Naive B cell (primary cell): Measurements from ENCODE around the gene NSD1. TPM values are rescaled to one million over a fixed set of nuclear protein-coding genes. Genes with fewer than 3 reads are reported as not detected.
A peak's percentile ranks its signal among the peaks of the same experiment; 100 is the strongest.

ENCODE experiments used
- ATAC-seq, 2 donors: fragments of 150-1000 bp; cut with Tn5 transposase; 2 replicates each; pipeline ENCODE4 v1.10.0; 2021; ENCODE audit warnings: low read depth in 2 of 2, mild to moderate bottlenecking in 2 of 2, moderate library complexity in 2 of 2
- DNase-seq: peaks from one replicate; pipeline ENCODE4 v3.0.0; 2022
- H3K27ac Mint-ChIP-seq, 6 donors: one replicate each; pipeline ENCODE4 v1.8.0; 2020 to 2022; ENCODE audit warnings: mild to moderate bottlenecking in 6 of 6, mixed read lengths in 6 of 6, moderate library complexity in 5 of 6, inconsistent platforms in 2 of 6
- H3K27me3 Mint-ChIP-seq, 3 donors: one replicate each; pipeline ENCODE4 v1.8.0; 2021 to 2022; ENCODE audit warnings: mixed read lengths in 3 of 3, mild to moderate bottlenecking in 1 of 3
- H3K36me3 Mint-ChIP-seq, 2 donors: one replicate each; pipeline ENCODE4 v1.8.0; 2020 to 2022; ENCODE audit warnings: mixed read lengths in 2 of 2, inconsistent platforms in 1 of 2, mild to moderate bottlenecking in 1 of 2
- H3K4me1 Mint-ChIP-seq, 3 donors: one replicate each; pipeline ENCODE4 v1.8.0; 2020 to 2022; ENCODE audit warnings: mixed read lengths in 3 of 3, inconsistent platforms in 1 of 3, mild to moderate bottlenecking in 1 of 3, moderate library complexity in 1 of 3
- H3K4me3 Mint-ChIP-seq, 8 donors: one replicate each; pipeline ENCODE4 v1.8.0; 2020 to 2022; ENCODE audit warnings: mild to moderate bottlenecking in 8 of 8, mixed read lengths in 8 of 8, moderate library complexity in 8 of 8, inconsistent platforms in 2 of 8
- H3K9me3 Mint-ChIP-seq, 7 donors: one replicate each; pipeline ENCODE4 v1.8.0; 2020 to 2022; ENCODE audit warnings: mixed read lengths in 7 of 7, mild to moderate bottlenecking in 5 of 7, inconsistent platforms in 2 of 7, moderate library complexity in 1 of 7
- polyA plus RNA-seq, 6 donors: library from polyadenylated mRNA; unstranded; fragments of 300-500 nt; fragmentation: Illumina TruSeq; gene quantifications; one replicate each; pipeline ENCODE4 v1.2.3, GENCODE V29; 2021; ENCODE audit warnings: low read depth in 6 of 6

NSD1 gene
- polyA plus RNA-seq, 6 donors from 2014 or later: 32.4 to 87.7 (median 46.1) TPM

- no peak for DNase-seq
- H3K4me3 Mint-ChIP-seq: no peak overlapping the region
- H3K27me3 Mint-ChIP-seq: no peaks in the 10 kb centered on the region
- H3K9me3 Mint-ChIP-seq: no peaks in the 10 kb centered on the region
- no peaks in the 10 kb centered on the region for H3K36me3 Mint-ChIP-seq
- peaks cover 30 to 53% (median 41%) of the 10 kb centered on the region in 3 donors for H3K4me1 Mint-ChIP-seq
- peak overlapping the region in 3 of 6 donors; percentile 53 to 73 (median 66) for H3K27ac Mint-ChIP-seq
- no peak for ATAC-seq
These were observed 5.0 kb upstream of the NSD1 start for GRCh38 chr5:177128551-177128981.

GRCh38 chr5:177130211-177131018, 3.2 kb upstream of the NSD1 start:
- H3K36me3 Mint-ChIP-seq: peaks cover 2 to 3% of the 10 kb centered on the region in 2 donors
- H3K9me3 Mint-ChIP-seq: no peaks in the 10 kb centered on the region
- peak overlapping the region in 3 of 6 donors; percentile 56 to 83 (median 77) for H3K27ac Mint-ChIP-seq
- no peaks in the 10 kb centered on the region for H3K27me3 Mint-ChIP-seq
- H3K4me1 Mint-ChIP-seq: peaks cover 18 to 44% (median 33%) of the 10 kb centered on the region in 3 donors
- ATAC-seq: no peak
- DNase-seq: no peak
- H3K4me3 Mint-ChIP-seq: peak overlapping the region in 5 of 8 donors; percentile 37 to 73 (median 69)

- H3K4me1 Mint-ChIP-seq: peaks cover 21 to 46% (median 36%) of the 10 kb centered on the region in 3 donors
- H3K27ac Mint-ChIP-seq: peak overlapping the region in 4 of 6 donors; percentile 56 to 88 (median 80)
These were observed 2.6 kb upstream of the NSD1 start for GRCh38 chr5:177131019-177131320.

GRCh38 chr5:177131352-177132135, 2.0 kb upstream of the NSD1 start:
- Mint-ChIP-seq H3K4me3 (peak overlapping the region; percentile 43 to 88 (median 74)), H3K36me3 (peaks cover 6 to 8% of the 10 kb centered on the region in 2 donors), H3K27me3 (no peaks in the 10 kb centered on the region), H3K4me1 (peaks cover 21 to 44% (median 38%) of the 10 kb centered on the region in 3 donors), H3K27ac (peak overlapping the region; percentile 63 to 94 (median 86)), H3K9me3 (no peaks in the 10 kb centered on the region)
- DNase-seq: no peak
- ATAC-seq: no peak

More at GRCh38 chr5:177131019-177131320, 2.6 kb upstream of the NSD1 start:
- Mint-ChIP-seq H3K27me3 (no peaks in the 10 kb centered on the region), H3K36me3 (peaks cover 6 to 8% of the 10 kb centered on the region in 2 donors), H3K4me3 (peak overlapping the region in 6 of 8 donors; percentile 48 to 83 (median 72)), H3K9me3 (no peaks in the 10 kb centered on the region)
- ATAC-seq (no peak), DNase-seq (no peak)

- Mint-ChIP-seq H3K36me3 (peaks cover 6 to 8% of the 10 kb centered on the region in 2 donors), H3K27me3 (no peaks in the 10 kb centered on the region), H3K27ac (peak overlapping the region in 3 of 6 donors; percentile 84 to 92 (median 86)), H3K9me3 (no peaks in the 10 kb centered on the region), H3K4me3 (peak overlapping the region; percentile 66 to 88 (median 82)), H3K4me1 (peaks cover 24 to 49% (median 43%) of the 10 kb centered on the region in 3 donors)
- DNase-seq (no peak), ATAC-seq (peak; percentile 44 to 48)
These were observed 1.2 kb upstream of the NSD1 start for GRCh38 chr5:177132136-177133095.

GRCh38 chr5:177133853-177134696, 502 bp downstream of the NSD1 start:
- H3K4me3 Mint-ChIP-seq: peak overlapping the region; percentile 79 to 93 (median 88)
- H3K36me3 Mint-ChIP-seq: peaks cover 6 to 8% of the 10 kb centered on the region in 2 donors
- ATAC-seq (peak; percentile 6 to 17), DNase-seq (peak; percentile 59)
- H3K27ac Mint-ChIP-seq: peak overlapping the region in 5 of 6 donors; percentile 44 to 90 (median 85)
- peaks cover 22 to 44% (median 33%) of the 10 kb centered on the region in 3 donors for H3K4me1 Mint-ChIP-seq
- H3K27me3 Mint-ChIP-seq: no peaks in the 10 kb centered on the region
- H3K9me3 Mint-ChIP-seq: no peaks in the 10 kb centered on the region

- Mint-ChIP-seq H3K4me1 (peaks cover 16 to 40% (median 30%) of the 10 kb centered on the region in 3 donors), H3K36me3 (peaks cover 6 to 8% of the 10 kb centered on the region in 2 donors), H3K27me3 (no peaks in the 10 kb centered on the region), H3K9me3 (no peaks in the 10 kb centered on the region), H3K4me3 (peak overlapping the region; percentile 79 to 93 (median 88)), H3K27ac (peak overlapping the region in 5 of 6 donors; percentile 44 to 90 (median 85))
- no peak for ATAC-seq
- no peak for DNase-seq
These were observed 1.2 kb downstream of the NSD1 start for GRCh38 chr5:177134697-177135225.

- H3K27ac Mint-ChIP-seq: peak overlapping the region in 3 of 6 donors; percentile 29 to 69 (median 43)
- peaks cover 14 to 24% of the 10 kb centered on the region in 2 donors for H3K36me3 Mint-ChIP-seq
These were observed 6.7 kb downstream of the NSD1 start for GRCh38 chr5:177140312-177140711.

GRCh38 chr5:177141496-177141895, 7.9 kb downstream of the NSD1 start:
- DNase-seq (no peak), ATAC-seq (no peak)
- Mint-ChIP-seq H3K27ac (peak overlapping the region in 2 of 6 donors; percentile 25 to 77), H3K27me3 (no peaks in the 10 kb centered on the region), H3K36me3 (peaks cover 10 to 18% of the 10 kb centered on the region in 2 donors), H3K9me3 (no peaks in the 10 kb centered on the region), H3K4me1 (peaks cover 28 to 58% (median 47%) of the 10 kb centered on the region in 3 donors), H3K4me3 (peak overlapping the region in 1 of 8 donors; percentile 16)

More at GRCh38 chr5:177140312-177140711, 6.7 kb downstream of the NSD1 start:
- no peak for ATAC-seq
- no peak for DNase-seq
- Mint-ChIP-seq H3K4me1 (peaks cover 33 to 62% (median 52%) of the 10 kb centered on the region in 3 donors), H3K4me3 (peak overlapping the region in 1 of 8 donors; percentile 17), H3K27me3 (no peaks in the 10 kb centered on the region), H3K9me3 (no peaks in the 10 kb centered on the region)

GRCh38 chr5:177142098-177142611, 8.6 kb downstream of the NSD1 start:
- peaks cover 13 to 18% of the 10 kb centered on the region in 2 donors for H3K36me3 Mint-ChIP-seq
- H3K27me3 Mint-ChIP-seq: no peaks in the 10 kb centered on the region
- peaks cover 28 to 53% (median 41%) of the 10 kb centered on the region in 3 donors for H3K4me1 Mint-ChIP-seq

GRCh38 chr5:177142778-177143177, 9.2 kb downstream of the NSD1 start:
- DNase-seq (no peak), ATAC-seq (no peak)
- H3K36me3 Mint-ChIP-seq: peaks cover 15 to 18% of the 10 kb centered on the region in 2 donors
- no peak overlapping the region for H3K27ac Mint-ChIP-seq
- H3K9me3 Mint-ChIP-seq: no peaks in the 10 kb centered on the region
- no peaks in the 10 kb centered on the region for H3K27me3 Mint-ChIP-seq
- H3K4me3 Mint-ChIP-seq: no peak overlapping the region
- peaks cover 28 to 52% (median 41%) of the 10 kb centered on the region in 3 donors for H3K4me1 Mint-ChIP-seq

More at GRCh38 chr5:177142098-177142611, 8.6 kb downstream of the NSD1 start:
- H3K4me3 Mint-ChIP-seq: no peak overlapping the region
- H3K9me3 Mint-ChIP-seq: no peaks in the 10 kb centered on the region
- ATAC-seq (no peak), DNase-seq (no peak)
- H3K27ac Mint-ChIP-seq: peak overlapping the region in 1 of 6 donors; percentile 84
